HepG2 (cell line): ENCODE measurements around the gene CDK14. TPM values are rescaled to one million over a fixed set of nuclear protein-coding genes. Genes with fewer than 3 reads are reported as not detected.

ENCODE experiments used
- ATAC-seq: fragments of 200-7000 bp; cut with Tn5 transposase; 3 replicates; pipeline ENCODE4 v1.9.1; 2020; ENCODE audit warnings: mild to moderate bottlenecking, moderate library complexity
- BruUV-seq: library from RNA; stranded (reverse); fragments of 400-500 nt; replicated peaks from 2 replicates; lab custom pipeline; 2021; lab: Mats Ljungman, UMichigan
- CTCF ChIA-PET: fragments of 300-600 bp; formaldehyde crosslinking; extraction: SDS; loops from one replicate; lab custom pipeline; 2021; ENCODE audit warnings: low total read pairs, inconsistent platforms, low intra/inter-chr PET ratio; lab: Yijun Ruan, JAX
- POLR2A ChIA-PET: fragments of 350-600 bp; sonication (Branson Sonifier 250); formaldehyde crosslinking; loops from one replicate; lab custom pipeline; 2020; ENCODE audit warnings: antibody characterized with exemption, inconsistent platforms; lab: Yijun Ruan, JAX
- DNase-seq: peaks from one replicate; pipeline ENCODE4 v3.0.0-alpha.2; 2015; ENCODE audit warnings: low spot score
- FAIRE-seq: peaks from 3 replicates; lab custom pipeline; 2011; peaks lifted over from hg19 to GRCh38; lab: Jason Lieb, UNC
- H2AFZ ChIP-seq: one replicate; pipeline ENCODE4 v1.6.1; 2011; ENCODE audit warnings: low read length, inconsistent platforms
- H3K27ac ChIP-seq: fragments of 300-600 bp; 3 replicates; pipeline ENCODE4 v1.8.0; 2011; ENCODE audit warnings: mixed run types, mild to moderate bottlenecking, mixed read lengths, low read length, inconsistent platforms; ENCODE audit not compliant: insufficient read depth; ENCODE audit errors: extremely low read length
- H3K27me3 ChIP-seq, 2 experiments: fragments of 200-600 bp in 1 of 2; 2 replicates in 1 of 2; 3 replicates in 1 of 2; pipeline versions ENCODE4 v1.6.0 to v1.8.0; 2011; ENCODE audit warnings: low read length in 2 of 2, mild to moderate bottlenecking in 2 of 2, moderate library complexity in 2 of 2, inconsistent platforms in 1 of 2; ENCODE audit not compliant: insufficient read depth in 2 of 2, control insufficient read depth in 1 of 2
- H3K36me3 ChIP-seq, 2 experiments: fragments of 200-600 bp in 1 of 2; replicated peaks in 1 of 2; 2 replicates in 1 of 2; 3 replicates in 1 of 2; pipeline versions ENCODE4 v1.5.1 to v1.8.0; 2011; ENCODE audit warnings: low read length in 2 of 2, inconsistent platforms in 1 of 2; ENCODE audit not compliant: insufficient read depth in 2 of 2, control insufficient read depth in 1 of 2
- H3K4me1 ChIP-seq: 2 replicates; pipeline ENCODE4 v1.5.1; 2012; ENCODE audit warnings: low read length, inconsistent platforms; ENCODE audit not compliant: insufficient read depth
- H3K4me2 ChIP-seq: 2 replicates; pipeline ENCODE4 v1.6.0; 2011; ENCODE audit warnings: low read depth, low read length, inconsistent platforms
- H3K4me3 ChIP-seq, 3 experiments: fragments of 200-600 bp in 1 of 3; sonication (generic), shearing (Covaris generic) in 1 of 3; replicated peaks in 1 of 3; 2 replicates each; pipeline ENCODE4 v1.5.1; 2011 to 2016; ENCODE audit warnings: low read length in 3 of 3, inconsistent platforms in 2 of 3, low read depth in 2 of 3, mild to moderate bottlenecking in 2 of 3, control low read depth in 1 of 3, mixed read lengths in 1 of 3; ENCODE audit not compliant: insufficient read depth in 1 of 3
- H3K79me2 ChIP-seq: one replicate; pipeline ENCODE4 v1.6.1; 2011; ENCODE audit warnings: low read length, inconsistent platforms; ENCODE audit not compliant: insufficient read depth
- H3K9ac ChIP-seq: 2 replicates; pipeline ENCODE4 v1.6.0; 2011; ENCODE audit warnings: mild to moderate bottlenecking, low read depth, low read length, inconsistent platforms; ENCODE audit not compliant: insufficient read depth
- H3K9me3 ChIP-seq: 2 replicates; pipeline ENCODE4 v1.5.1; 2012; ENCODE audit warnings: mild to moderate bottlenecking, low read length
- H4K20me1 ChIP-seq: 2 replicates; pipeline ENCODE4 v1.6.0; 2011; ENCODE audit warnings: inconsistent platforms, mild to moderate bottlenecking, low read length, moderate library complexity; ENCODE audit not compliant: insufficient read depth
- DR1 ChIP-seq: sonication (generic); formaldehyde crosslinking; IDR thresholded peaks from 2 replicates; pipeline ENCODE4 v1.8.0; 2021; ENCODE audit warnings: mild to moderate bottlenecking, missing genetic modification reagents, inconsistent platforms
- ETV5 ChIP-seq: IDR thresholded peaks from 2 replicates; pipeline ENCODE4 v1.6.1; 2018; ENCODE audit warnings: missing biosample characterization, missing genetic modification reagents, inconsistent platforms, borderline replicate concordance
- IRF2 ChIP-seq: IDR thresholded peaks from 2 replicates; pipeline ENCODE4 v1.6.1; 2018; ENCODE audit warnings: missing genetic modification reagents, missing compliant biosample characterization
- MED1 ChIP-seq: sonication (generic); formaldehyde crosslinking; IDR thresholded peaks from 2 replicates; pipeline ENCODE4 v1.4.0; 2020; ENCODE audit warnings: missing genetic modification reagents
- MIXL1 ChIP-seq: IDR thresholded peaks from 2 replicates; pipeline ENCODE4 v1.6.1; 2016
- TARDBP ChIP-seq: sonication (generic); formaldehyde crosslinking; IDR thresholded peaks from 2 replicates; pipeline ENCODE4 v1.8.0; 2022; ENCODE audit warnings: mild to moderate bottlenecking, missing genetic modification reagents
- WGBS: methylation state at CpG from one replicate; pipeline ENCODE4 v1.1.6; 2017; ENCODE audit warnings: low lambda C conversion rate; 5-methylcytosine and 5-hydroxymethylcytosine counted together
- in situ Hi-C: cut with HindIII; loops from 2 replicates; pipeline ENCODE4 v1.10.0; 2017; ENCODE audit warnings: low pct_unique_long_range_greater_than_20kb; ENCODE audit not compliant: extremely low pct_ligation_motif_present
- intact Hi-C: fragments of 100-400 bp; cut with micrococcal nuclease; formaldehyde crosslinking; loops from one replicate; pipeline ENCODE4 v1.10.0; 2022; ENCODE audit not compliant: unreplicated experiment
- polyA plus RNA-seq, 8 experiments: library from polyadenylated mRNA; depleted of rRNA in 3 of 8; stranded (reverse) in 7 of 8; unstranded in 1 of 8; fragments of >200 nt; fragmentation: Illumina TruSeq in 4 of 8; extraction: Trizol in 4 of 8; gene quantifications; 2 replicates each; pipeline versions ENCODE4 v1.2.1 to v1.2.3, GENCODE V29; 2011 to 2016; ENCODE audit warnings: low read depth in 4 of 8, missing spikeins in 1 of 8, mixed read lengths in 1 of 8; ENCODE audit not compliant: insufficient read depth in 1 of 8
- total RNA-seq, 5 experiments: library from RNA; depleted of rRNA; stranded (reverse); fragments of >200 nt; fragmentation: Illumina TruSeq; extraction: Trizol; gene quantifications; 2 replicates each; pipeline ENCODE4 v1.2.3, GENCODE V29; 2016; ENCODE audit warnings: low read depth in 1 of 5
- TF ChIP-seq, protein P1 (sequence below): sonication (generic); formaldehyde crosslinking; IDR thresholded peaks from 2 replicates; pipeline ENCODE4 v1.8.0; 2022; ENCODE audit warnings: mild to moderate bottlenecking, missing genetic modification reagents, borderline replicate concordance
- TF ChIP-seq, protein P2 (sequence below): sonication (generic); formaldehyde crosslinking; IDR thresholded peaks from 2 replicates; pipeline ENCODE4 v1.4.0; 2020; ENCODE audit warnings: low read depth, missing genetic modification reagents
- TF ChIP-seq, protein P3 (sequence below): sonication (generic); formaldehyde crosslinking; IDR thresholded peaks from 2 replicates; pipeline ENCODE4 v1.8.0; 2022; ENCODE audit warnings: mild to moderate bottlenecking, missing genetic modification reagents, moderate library complexity
- TF ChIP-seq, protein P4 (sequence below): sonication (generic); formaldehyde crosslinking; IDR thresholded peaks from 2 replicates; pipeline ENCODE4 v1.5.1; 2020; ENCODE audit warnings: missing genetic modification reagents, mild to moderate bottlenecking, borderline replicate concordance
- TF ChIP-seq, protein P5 (sequence below): sonication (generic); formaldehyde crosslinking; IDR thresholded peaks from 2 replicates; pipeline ENCODE4 v1.4.0; 2020; ENCODE audit warnings: missing genetic modification reagents, borderline replicate concordance
- TF ChIP-seq, protein P6 (sequence below): sonication (generic); formaldehyde crosslinking; IDR thresholded peaks from 2 replicates; pipeline ENCODE4 v1.5.0; 2020; ENCODE audit warnings: mild to moderate bottlenecking, missing genetic modification reagents, borderline replicate concordance

The CDK14 gene
- total and polyA plus RNA-seq, 2 of the 13 experiments (the other 11 are each of a cell fraction or from before 2014, with no cell fraction given) = 0.26 to 0.71 TPM

DNA sequence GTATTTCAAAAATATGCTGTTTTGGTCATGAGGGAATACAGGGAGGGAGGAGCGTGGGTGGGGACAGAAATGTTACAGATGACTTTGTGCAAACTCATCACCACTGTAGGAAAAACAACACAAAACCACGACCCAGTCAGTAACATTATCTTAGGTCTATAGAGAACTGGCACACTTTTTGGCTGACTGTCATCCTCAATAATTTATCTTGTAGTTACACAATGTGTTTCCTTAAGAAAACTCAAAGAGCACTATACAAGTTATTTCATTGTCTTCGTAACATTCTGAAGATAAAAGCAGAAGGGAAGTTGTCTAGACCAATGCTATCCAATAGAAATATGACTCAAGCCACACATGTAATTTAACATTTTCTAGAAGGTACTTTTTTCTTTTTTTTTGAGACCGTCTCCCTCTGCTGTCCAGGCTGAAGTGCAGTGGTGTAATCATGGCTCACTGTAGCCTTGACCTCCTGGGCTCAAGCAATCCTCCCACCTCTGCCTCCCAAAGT, 16.9 kb upstream of the CDK14 start:
- CTCF ChIA-PET = no interaction called here
- H3K9ac ChIP-seq = no peak overlapping the region
- no peaks in the 10 kb centered on the region for H3K4me1 ChIP-seq
- no TSS peak for BruUV-seq
- H3K27me3 ChIP-seq = no peaks in the 10 kb centered on the region
- no peaks in the 10 kb centered on the region for H3K9me3 ChIP-seq
- WGBS = 13% methylated on average over 4 of the region's 4 CpGs
- no peak overlapping the region for H2AFZ ChIP-seq
- H3K4me3 ChIP-seq = no peak overlapping the region
- no peak overlapping the region for H3K4me2 ChIP-seq
- in situ Hi-C loops (no loop called here), intact Hi-C loops (no loop called here)
- FAIRE-seq = no peak
- DNase-seq = no peak
- H4K20me1 ChIP-seq = no peaks in the 10 kb centered on the region
- no peak for ATAC-seq
- H3K79me2 ChIP-seq = no peaks in the 10 kb centered on the region
- no peak overlapping the region for H3K27ac ChIP-seq
- POLR2A ChIA-PET = interaction anchor here (0.6 kb wide), 1 partner anchor 80 kb away, joined by 3 read pairs; no protein-coding TSS in a partner anchor
- no peaks in the 10 kb centered on the region for H3K36me3 ChIP-seq
- TF ChIP-seq, protein P1, sequence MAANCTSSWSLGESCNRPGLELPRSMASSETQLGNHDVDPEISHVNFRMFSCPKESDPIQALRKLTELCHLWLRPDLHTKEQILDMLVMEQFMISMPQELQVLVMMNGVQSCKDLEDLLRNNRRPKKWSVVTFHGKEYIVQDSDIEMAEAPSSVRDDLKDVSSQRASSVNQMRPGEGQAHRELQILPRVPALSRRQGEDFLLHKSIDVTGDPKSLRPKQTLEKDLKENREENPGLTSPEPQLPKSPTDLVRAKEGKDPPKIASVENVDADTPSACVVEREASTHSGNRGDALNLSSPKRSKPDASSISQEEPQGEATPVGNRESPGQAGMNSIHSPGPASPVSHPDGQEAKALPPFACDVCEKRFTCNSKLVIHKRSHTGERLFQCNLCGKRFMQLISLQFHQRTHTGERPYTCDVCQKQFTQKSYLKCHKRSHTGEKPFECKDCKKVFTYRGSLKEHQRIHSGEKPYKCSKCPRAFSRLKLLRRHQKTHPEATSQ (CRISPR knock-in tag) = no peak
- TF ChIP-seq MIXL1 (CRISPR knock-in tag) (no peak), MED1 (CRISPR knock-in tag) (no peak), DR1 (no peak), ETV5 (CRISPR knock-in tag) (no peak), IRF2 (no peak), TARDBP (CRISPR knock-in tag) (no peak)
- TF ChIP-seq, protein P2, sequence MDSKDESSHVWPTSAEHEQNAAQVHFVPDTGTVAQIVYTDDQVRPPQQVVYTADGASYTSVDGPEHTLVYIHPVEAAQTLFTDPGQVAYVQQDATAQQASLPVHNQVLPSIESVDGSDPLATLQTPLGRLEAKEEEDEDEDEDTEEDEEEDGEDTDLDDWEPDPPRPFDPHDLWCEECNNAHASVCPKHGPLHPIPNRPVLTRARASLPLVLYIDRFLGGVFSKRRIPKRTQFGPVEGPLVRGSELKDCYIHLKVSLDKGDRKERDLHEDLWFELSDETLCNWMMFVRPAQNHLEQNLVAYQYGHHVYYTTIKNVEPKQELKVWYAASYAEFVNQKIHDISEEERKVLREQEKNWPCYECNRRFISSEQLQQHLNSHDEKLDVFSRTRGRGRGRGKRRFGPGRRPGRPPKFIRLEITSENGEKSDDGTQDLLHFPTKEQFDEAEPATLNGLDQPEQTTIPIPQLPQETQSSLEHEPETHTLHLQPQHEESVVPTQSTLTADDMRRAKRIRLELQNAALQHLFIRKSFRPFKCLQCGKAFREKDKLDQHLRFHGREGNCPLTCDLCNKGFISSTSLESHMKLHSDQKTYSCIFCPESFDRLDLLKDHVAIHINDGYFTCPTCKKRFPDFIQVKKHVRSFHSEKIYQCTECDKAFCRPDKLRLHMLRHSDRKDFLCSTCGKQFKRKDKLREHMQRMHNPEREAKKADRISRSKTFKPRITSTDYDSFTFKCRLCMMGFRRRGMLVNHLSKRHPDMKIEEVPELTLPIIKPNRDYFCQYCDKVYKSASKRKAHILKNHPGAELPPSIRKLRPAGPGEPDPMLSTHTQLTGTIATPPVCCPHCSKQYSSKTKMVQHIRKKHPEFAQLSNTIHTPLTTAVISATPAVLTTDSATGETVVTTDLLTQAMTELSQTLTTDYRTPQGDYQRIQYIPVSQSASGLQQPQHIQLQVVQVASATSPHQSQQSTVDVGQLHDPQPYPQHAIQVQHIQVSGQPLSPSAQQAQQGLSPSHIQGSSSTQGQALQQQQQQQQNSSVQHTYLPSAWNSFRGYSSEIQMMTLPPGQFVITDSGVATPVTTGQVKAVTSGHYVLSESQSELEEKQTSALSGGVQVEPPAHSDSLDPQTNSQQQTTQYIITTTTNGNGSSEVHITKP = no peak
- TF ChIP-seq, protein P3, sequence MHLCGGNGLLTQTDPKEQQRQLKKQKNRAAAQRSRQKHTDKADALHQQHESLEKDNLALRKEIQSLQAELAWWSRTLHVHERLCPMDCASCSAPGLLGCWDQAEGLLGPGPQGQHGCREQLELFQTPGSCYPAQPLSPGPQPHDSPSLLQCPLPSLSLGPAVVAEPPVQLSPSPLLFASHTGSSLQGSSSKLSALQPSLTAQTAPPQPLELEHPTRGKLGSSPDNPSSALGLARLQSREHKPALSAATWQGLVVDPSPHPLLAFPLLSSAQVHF = no peak
- TF ChIP-seq, protein P4, sequence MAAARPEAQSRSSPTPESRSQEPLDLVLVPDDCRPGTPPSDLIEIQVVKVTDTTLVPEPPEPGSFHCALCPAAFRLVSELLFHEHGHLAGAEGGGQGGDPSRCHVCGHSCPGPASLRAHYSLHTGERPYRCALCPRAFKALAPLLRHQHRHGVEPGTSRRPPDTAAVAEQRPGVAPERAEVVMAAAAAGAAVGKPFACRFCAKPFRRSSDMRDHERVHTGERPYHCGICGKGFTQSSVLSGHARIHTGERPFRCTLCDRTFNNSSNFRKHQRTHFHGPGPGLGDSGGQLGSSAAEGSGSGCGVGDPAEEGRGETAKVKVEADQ (CRISPR knock-in tag) = no peak
- TF ChIP-seq, protein P5, sequence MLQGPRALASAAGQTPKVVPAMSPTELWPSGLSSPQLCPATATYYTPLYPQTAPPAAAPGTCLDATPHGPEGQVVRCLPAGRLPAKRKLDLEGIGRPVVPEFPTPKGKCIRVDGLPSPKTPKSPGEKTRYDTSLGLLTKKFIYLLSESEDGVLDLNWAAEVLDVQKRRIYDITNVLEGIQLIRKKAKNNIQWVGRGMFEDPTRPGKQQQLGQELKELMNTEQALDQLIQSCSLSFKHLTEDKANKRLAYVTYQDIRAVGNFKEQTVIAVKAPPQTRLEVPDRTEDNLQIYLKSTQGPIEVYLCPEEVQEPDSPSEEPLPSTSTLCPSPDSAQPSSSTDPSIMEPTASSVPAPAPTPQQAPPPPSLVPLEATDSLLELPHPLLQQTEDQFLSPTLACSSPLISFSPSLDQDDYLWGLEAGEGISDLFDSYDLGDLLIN = no peak
- TF ChIP-seq, protein P6, sequence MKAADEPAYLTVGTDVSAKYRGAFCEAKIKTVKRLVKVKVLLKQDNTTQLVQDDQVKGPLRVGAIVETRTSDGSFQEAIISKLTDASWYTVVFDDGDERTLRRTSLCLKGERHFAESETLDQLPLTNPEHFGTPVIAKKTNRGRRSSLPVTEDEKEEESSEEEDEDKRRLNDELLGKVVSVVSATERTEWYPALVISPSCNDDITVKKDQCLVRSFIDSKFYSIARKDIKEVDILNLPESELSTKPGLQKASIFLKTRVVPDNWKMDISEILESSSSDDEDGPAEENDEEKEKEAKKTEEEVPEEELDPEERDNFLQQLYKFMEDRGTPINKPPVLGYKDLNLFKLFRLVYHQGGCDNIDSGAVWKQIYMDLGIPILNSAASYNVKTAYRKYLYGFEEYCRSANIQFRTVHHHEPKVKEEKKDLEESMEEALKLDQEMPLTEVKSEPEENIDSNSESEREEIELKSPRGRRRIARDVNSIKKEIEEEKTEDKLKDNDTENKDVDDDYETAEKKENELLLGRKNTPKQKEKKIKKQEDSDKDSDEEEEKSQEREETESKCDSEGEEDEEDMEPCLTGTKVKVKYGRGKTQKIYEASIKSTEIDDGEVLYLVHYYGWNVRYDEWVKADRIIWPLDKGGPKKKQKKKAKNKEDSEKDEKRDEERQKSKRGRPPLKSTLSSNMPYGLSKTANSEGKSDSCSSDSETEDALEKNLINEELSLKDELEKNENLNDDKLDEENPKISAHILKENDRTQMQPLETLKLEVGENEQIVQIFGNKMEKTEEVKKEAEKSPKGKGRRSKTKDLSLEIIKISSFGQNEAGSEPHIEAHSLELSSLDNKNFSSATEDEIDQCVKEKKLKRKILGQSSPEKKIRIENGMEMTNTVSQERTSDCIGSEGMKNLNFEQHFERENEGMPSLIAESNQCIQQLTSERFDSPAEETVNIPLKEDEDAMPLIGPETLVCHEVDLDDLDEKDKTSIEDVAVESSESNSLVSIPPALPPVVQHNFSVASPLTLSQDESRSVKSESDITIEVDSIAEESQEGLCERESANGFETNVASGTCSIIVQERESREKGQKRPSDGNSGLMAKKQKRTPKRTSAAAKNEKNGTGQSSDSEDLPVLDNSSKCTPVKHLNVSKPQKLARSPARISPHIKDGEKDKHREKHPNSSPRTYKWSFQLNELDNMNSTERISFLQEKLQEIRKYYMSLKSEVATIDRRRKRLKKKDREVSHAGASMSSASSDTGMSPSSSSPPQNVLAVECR (CRISPR knock-in tag) = no peak
